GM23338 (cell line): ENCODE results near the gene TCP11. TPM values are rescaled to one million over a fixed set of nuclear protein-coding genes. Genes with fewer than 3 reads are reported as not detected.

Source experiments
- POLR2AphosphoS5 ChIP-seq: IDR thresholded peaks from 2 replicates; pipeline ENCODE4 v1.6.1; 2016; ENCODE audit warnings: antibody characterized with exemption, low read depth
- ZNF331 ChIP-seq: fragments of 250-450 bp; sonication (Bioruptor Pico); IDR thresholded peaks from 2 replicates; pipeline ENCODE4 v1.5.0; 2020; ENCODE audit warnings: low read depth, mild to moderate bottlenecking, moderate library complexity
- ZNF462 ChIP-seq: fragments of 250-450 bp; sonication (Bioruptor Pico); IDR thresholded peaks from 2 replicates; pipeline ENCODE4 v1.5.0; 2020; ENCODE audit warnings: mild to moderate bottlenecking, moderate library complexity
- polyA plus RNA-seq: library from polyadenylated mRNA; unstranded; fragments of >200 nt; fragmentation: Nextera tagmentation; extraction: Ambion mirVana; gene quantifications from 2 replicates; pipeline ENCODE4 v1.2.1, GENCODE V29; 2016
- small RNA-seq: library from RNA; depleted of rRNA; stranded (forward); fragments of <200 nt; gene quantifications from one replicate; pipeline ENCODE3, GENCODE V24; 2014; ENCODE audit warnings: low replicate concordance
- total RNA-seq: library from RNA; depleted of rRNA; stranded (reverse); fragments of >200 nt; shearing (Covaris generic); gene quantifications from 2 replicates; pipeline ENCODE4 v1.2.3, GENCODE V29; 2014; rRNA removed

TCP11 gene
- total and polyA plus RNA-seq, 2 experiments from 2014 or later: not detected

- TF ChIP-seq ZNF462 (CRISPR knock-in tag) (no peak), ZNF331 (CRISPR knock-in tag) (no peak), POLR2AphosphoS5 (no peak)
Measured at GRCh38 chr6:35068206-35068605, 72.9 kb downstream of the TCP11 start (continued).

Small RNAs within 50 kb of the gene (small RNA-seq; reads per million reads assigned to genes)
- 0.10 reads per million for gene AL138721.1

Other genes starting within 250 kb of the TCP11 start
- gene SCUBE3, start 72.6 kb upstream of the TCP11 start, total RNA-seq: 0.70 and 1.1 TPM in 2 replicates
- 0.39 and 0.56 TPM in 2 replicates for gene SCUBE3, start 72.6 kb upstream of the TCP11 start, polyA plus RNA-seq
- 18.1 and 18.8 TPM in 2 replicates for gene ZNF76, start 118.4 kb upstream of the TCP11 start, total RNA-seq
- gene ZNF76, start 118.4 kb upstream of the TCP11 start, polyA plus RNA-seq: 12.5 and 13.7 TPM in 2 replicates
- 5.7 and 7.2 TPM in 2 replicates for gene DEF6, start 156.5 kb upstream of the TCP11 start, total RNA-seq
- 3.2 and 5.1 TPM in 2 replicates for gene DEF6, start 156.5 kb upstream of the TCP11 start, polyA plus RNA-seq
- gene PPARD, start 201.2 kb upstream of the TCP11 start, total RNA-seq: 8.7 and 9.7 TPM in 2 replicates
- 4.8 and 5.1 TPM in 2 replicates for gene PPARD, start 201.2 kb upstream of the TCP11 start, polyA plus RNA-seq